Activated T-cell treated with anti-CD3 and anti-CD28 coated beads for 48 hours (primary cell): ENCODE data around the gene WRAP73.

Experiments used
- DNase-seq: peaks from one replicate; pipeline ENCODE4 v3.0.0-alpha.2; 2020; ENCODE audit warnings: low read depth

WRAP73 gene

GRCh38 chr1:3681898-3682806, 32.2 kb upstream of the WRAP73 start:
- no peak for DNase-seq

GRCh38 chr1:3681231-3681897, 31.5 kb upstream of the WRAP73 start:
- DNase-seq = no peak

GRCh38 chr1:3680488-3681230, 30.8 kb upstream of the WRAP73 start:
- DNase-seq = no peak

GRCh38 chr1:3679799-3680453, 30.0 kb upstream of the WRAP73 start:
- no peak for DNase-seq

- no peak for DNase-seq
These were observed 29.2 kb upstream of the WRAP73 start for GRCh38 chr1:3679098-3679555.

- DNase-seq = no peak
These were observed 28.6 kb upstream of the WRAP73 start for GRCh38 chr1:3678361-3679097.

- DNase-seq = no peak
These were observed 27.6 kb upstream of the WRAP73 start for GRCh38 chr1:3677484-3677883.

GRCh38 chr1:3676581-3677470, 26.9 kb upstream of the WRAP73 start:
- DNase-seq = no peak

GRCh38 chr1:3675436-3675835, 25.5 kb upstream of the WRAP73 start:
- no peak for DNase-seq

GRCh38 chr1:3674100-3675094, 24.5 kb upstream of the WRAP73 start:
- DNase-seq = no peak

- DNase-seq = no peak
These were observed 23.6 kb upstream of the WRAP73 start for GRCh38 chr1:3673381-3674099.

GRCh38 chr1:3672971-3673361, 23.1 kb upstream of the WRAP73 start:
- DNase-seq = no peak

- DNase-seq = no peak
These were observed 22.5 kb upstream of the WRAP73 start for GRCh38 chr1:3672231-3672970.

GRCh38 chr1:3671371-3672180, 21.7 kb upstream of the WRAP73 start:
- no peak for DNase-seq

- no peak for DNase-seq
These were observed 20.9 kb upstream of the WRAP73 start for GRCh38 chr1:3670823-3671265.

- no peak for DNase-seq
These were observed 20.1 kb upstream of the WRAP73 start for GRCh38 chr1:3669971-3670431.

- no peak for DNase-seq
These were observed 19.5 kb upstream of the WRAP73 start for GRCh38 chr1:3669421-3669821.
